Muscle of leg (tissue), 16 donors: ENCODE results near the gene OSCAR. TPM values are rescaled to one million over a fixed set of nuclear protein-coding genes. Genes with fewer than 3 reads are reported as not detected.

Source experiments
- DNase-seq: peaks from one replicate; pipeline ENCODE4 v3.0.0; 2013
- H3K27ac ChIP-seq: one replicate; pipeline ENCODE4 v1.5.1; 2013; ENCODE audit warnings: mild to moderate bottlenecking, low read length, control low read depth
- H3K27me3 ChIP-seq: one replicate; pipeline ENCODE4 v1.6.1; 2013; ENCODE audit warnings: low read length; ENCODE audit not compliant: control insufficient read depth, insufficient read depth
- H3K36me3 ChIP-seq: one replicate; pipeline ENCODE4 v1.6.1; 2013; ENCODE audit warnings: low read length; ENCODE audit not compliant: control insufficient read depth, insufficient read depth
- H3K4me1 ChIP-seq: one replicate; pipeline ENCODE4 v1.6.1; 2013; ENCODE audit warnings: low read length; ENCODE audit not compliant: control insufficient read depth, insufficient read depth
- H3K4me3 ChIP-seq: one replicate; pipeline ENCODE4 v1.5.1; 2013; ENCODE audit warnings: low read length, control low read depth
- H3K9me3 ChIP-seq: replicated peaks from 2 replicates; pipeline ENCODE4 v1.6.1; 2013; ENCODE audit warnings: low read depth, low read length; ENCODE audit not compliant: control insufficient read depth
- WGBS: methylation state at CpG from one replicate; pipeline ENCODE4 v1.1.5; 2013; ENCODE audit warnings: missing lambda C conversion rate; ENCODE audit not compliant: insufficient coverage; 5-methylcytosine and 5-hydroxymethylcytosine counted together
- long read RNA-seq, 11 donors: transcript quantifications; one replicate each; lab custom pipeline, GENCODE V29; 2026
- polyA plus RNA-seq, 8 donors: library from polyadenylated mRNA; unstranded; fragments of 120-200 nt; gene quantifications; one replicate each; pipeline versions ENCODE4 v1.2.1 to v1.2.3, GENCODE V29; 2013; ENCODE audit warnings: inconsistent platforms in 1 of 8, low replicate concordance in 1 of 8; ENCODE audit not compliant: insufficient read length in 8 of 8, insufficient read depth in 1 of 8
- total RNA-seq: library from RNA; stranded (reverse); fragments of 120-200 nt; gene quantifications from one replicate; pipeline ENCODE4 v1.2.4, GENCODE V29; 2013

Gene OSCAR
- total RNA-seq, result 0.09 TPM
- polyA plus RNA-seq, result under 1 TPM; 0.31 to 0.74 (median 0.47) TPM
- long read RNA-seq, donor 1, result 0 reads
- long read RNA-seq, donor 2, partial matches to known transcripts, result 0 of 1 reads
- long read RNA-seq, donor 2, other reads (novel, unspliced or antisense), result 0 of 1 reads
- long read RNA-seq, donor 3, result 0 reads
- long read RNA-seq, donor 4, partial matches to known transcripts, result 63 of 147 reads
- long read RNA-seq, donor 4, other reads (novel, unspliced or antisense), result 84 of 147 reads
- long read RNA-seq, donor 5, result 0 reads
- long read RNA-seq, donor 6, result 0 reads
- long read RNA-seq, donor 7, result 0 reads
- long read RNA-seq, donor 8, result 0 reads
- long read RNA-seq, donor 9, result 0 reads
- long read RNA-seq, donor 10, result 0 reads
- long read RNA-seq, donor 11, result 0 reads

- H3K36me3 ChIP-seq, result peaks cover 7% of the 10 kb centered on the region
- peak; percentile 43 for DNase-seq
- no peaks in the 10 kb centered on the region for H3K9me3 ChIP-seq
- peaks cover 19% of the 10 kb centered on the region for H3K27me3 ChIP-seq
- peaks cover 12% of the 10 kb centered on the region for H3K4me1 ChIP-seq
- H3K27ac ChIP-seq, result peak within 1 kb of the TSS; percentile 13
- H3K4me3 ChIP-seq, result no peak within 1 kb of the TSS
- 60% methylated on average over 2 of the region's 5 CpGs for whole genome bisulfite sequencing
Observed at GRCh38 chr19:54100561-54100960, at the start of gene OSCAR. OSCAR (minus strand) TSS chr19:54100803; CDS start chr19:54100792, 11 bp downstream.

- H3K4me1 ChIP-seq, result no peaks in the 10 kb centered on the region
- WGBS, result 88% methylated on average over 11 of the region's 12 CpGs
- peak overlapping the region; percentile 29 for H3K27ac ChIP-seq
- no peak overlapping the region for H3K4me3 ChIP-seq
- no peaks in the 10 kb centered on the region for H3K27me3 ChIP-seq
- H3K9me3 ChIP-seq, result no peaks in the 10 kb centered on the region
- DNase-seq, result no peak
- peaks cover 98% of the 10 kb centered on the region for H3K36me3 ChIP-seq
Observed at GRCh38 chr19:54149021-54149812, 48.6 kb upstream of the OSCAR start.

GRCh38 chr19:54148158-54148557, 47.6 kb upstream of the OSCAR start:
- H3K27ac ChIP-seq, result no peak overlapping the region
- no peaks in the 10 kb centered on the region for H3K9me3 ChIP-seq
- no peak overlapping the region for H3K4me3 ChIP-seq
- WGBS, result 81% methylated on average over 12 of the region's 19 CpGs
- no peaks in the 10 kb centered on the region for H3K4me1 ChIP-seq
- DNase-seq, result no peak
- H3K27me3 ChIP-seq, result no peaks in the 10 kb centered on the region
- H3K36me3 ChIP-seq, result peaks cover 98% of the 10 kb centered on the region

GRCh38 chr19:54147676-54148075, 47.1 kb upstream of the OSCAR start:
- no peak for DNase-seq
- Histone ChIP-seq H3K27ac (no peak overlapping the region), H3K27me3 (no peaks in the 10 kb centered on the region), H3K4me1 (no peaks in the 10 kb centered on the region), H3K4me3 (no peak overlapping the region), H3K9me3 (no peaks in the 10 kb centered on the region), H3K36me3 (peaks cover 98% of the 10 kb centered on the region)
- WGBS, result 67% methylated on average over 1 of the region's 3 CpGs

- Histone ChIP-seq H3K9me3 (no peaks in the 10 kb centered on the region), H3K4me1 (no peaks in the 10 kb centered on the region), H3K27ac (no peak overlapping the region), H3K36me3 (peaks cover 99% of the 10 kb centered on the region), H3K4me3 (no peak overlapping the region), H3K27me3 (no peaks in the 10 kb centered on the region)
- 93% methylated on average over 28 of the region's 28 CpGs for WGBS
- DNase-seq, result no peak
Observed at GRCh38 chr19:54145541-54146158, 45.0 kb upstream of the OSCAR start.

- Histone ChIP-seq H3K36me3 (peaks cover 77% of the 10 kb centered on the region), H3K27ac (no peak overlapping the region), H3K4me1 (peaks cover 13% of the 10 kb centered on the region), H3K27me3 (no peaks in the 10 kb centered on the region), H3K4me3 (no peak overlapping the region), H3K9me3 (no peaks in the 10 kb centered on the region)
- WGBS, result 84% methylated on average over 2 of the region's 7 CpGs
- no peak for DNase-seq
Observed at GRCh38 chr19:54142166-54142780, 41.7 kb upstream of the OSCAR start.

- no peak overlapping the region for H3K27ac ChIP-seq
Observed at GRCh38 chr19:54141356-54141755, 40.8 kb upstream of the OSCAR start.

GRCh38 chr19:54138489-54139256, 38.1 kb upstream of the OSCAR start:
- peak overlapping the region; percentile 91 for H3K4me3 ChIP-seq
- no peaks in the 10 kb centered on the region for H3K9me3 ChIP-seq
- peaks cover 41% of the 10 kb centered on the region for H3K36me3 ChIP-seq
- H3K4me1 ChIP-seq, result peaks cover 23% of the 10 kb centered on the region
- H3K27ac ChIP-seq, result no peak overlapping the region
- 17% methylated on average over 13 of the region's 31 CpGs for WGBS
- no peak for DNase-seq
- no peaks in the 10 kb centered on the region for H3K27me3 ChIP-seq

More at GRCh38 chr19:54141356-54141755, 40.8 kb upstream of the OSCAR start:
- H3K4me1 ChIP-seq, result peaks cover 16% of the 10 kb centered on the region
- H3K4me3 ChIP-seq, result no peak overlapping the region
- no CpG with 5 or more reads among the region's 3 CpGs for WGBS
- H3K27me3 ChIP-seq, result no peaks in the 10 kb centered on the region
- peaks cover 68% of the 10 kb centered on the region for H3K36me3 ChIP-seq
- no peaks in the 10 kb centered on the region for H3K9me3 ChIP-seq
- DNase-seq, result no peak

- Histone ChIP-seq H3K27ac (peak within 1 kb of the TSS; percentile 68), H3K36me3 (peaks cover 33% of the 10 kb centered on the region), H3K4me1 (peaks cover 23% of the 10 kb centered on the region), H3K9me3 (no peaks in the 10 kb centered on the region), H3K4me3 (peak within 1 kb of the TSS; percentile 91), H3K27me3 (no peaks in the 10 kb centered on the region)
- no peak for DNase-seq
- under 1% methylated on average over 83 of the region's 103 CpGs for WGBS
Observed at GRCh38 chr19:54137699-54138488, 37.3 kb upstream of the OSCAR start, which contains the start of gene CNOT3. CNOT3 (plus strand) TSS chr19:54137762; CDS start chr19:54142979, 5,217 bp downstream.
